ENCODE measurements around the gene ARHGAP21.

The ARHGAP21 gene

GRCh38 chr10:24701447-24701846, 22.2 kb downstream of the ARHGAP21 start:
- no peak for TF ChIP-seq CTCF (conservative IDR thresholded peaks at IDR 0.05; ENCODE audit: low read depth, low read length)
- H3K4me3 ChIP-seq (ENCODE audit: low read length), result no peak overlapping the region
- no peak for DNase-seq (ENCODE audit: low read depth)

- no peak for TF ChIP-seq CTCF (conservative IDR thresholded peaks at IDR 0.05; ENCODE audit: low read depth, low read length)
- no peak for DNase-seq (ENCODE audit: low read depth)
- H3K4me3 ChIP-seq (ENCODE audit: low read length), result no peak overlapping the region
These were observed 22.7 kb downstream of the ARHGAP21 start for GRCh38 chr10:24700948-24701347.

- DNase-seq (ENCODE audit: low read depth), result no peak
- no peak for TF ChIP-seq CTCF (conservative IDR thresholded peaks at IDR 0.05; ENCODE audit: low read depth, low read length)
- H3K4me3 ChIP-seq (ENCODE audit: low read length), result no peak overlapping the region
These were observed 25.4 kb downstream of the ARHGAP21 start for GRCh38 chr10:24698270-24698669.

- H3K4me3 ChIP-seq (ENCODE audit: low read length), result no peak overlapping the region
- DNase-seq (ENCODE audit: low read depth), result no peak
- TF ChIP-seq CTCF (conservative IDR thresholded peaks at IDR 0.05; ENCODE audit: low read depth, low read length), result no peak
These were observed 26.6 kb downstream of the ARHGAP21 start for GRCh38 chr10:24697080-24697479.

GRCh38 chr10:24695452-24695851, 28.2 kb downstream of the ARHGAP21 start:
- no peak for TF ChIP-seq CTCF (conservative IDR thresholded peaks at IDR 0.05; ENCODE audit: low read depth, low read length)
- no peak for DNase-seq (ENCODE audit: low read depth)
- no peak overlapping the region for H3K4me3 ChIP-seq (ENCODE audit: low read length)

GRCh38 chr10:24694086-24694485, 29.6 kb downstream of the ARHGAP21 start:
- TF ChIP-seq CTCF (conservative IDR thresholded peaks at IDR 0.05; ENCODE audit: low read depth, low read length), result no peak
- H3K4me3 ChIP-seq (ENCODE audit: low read length), result no peak overlapping the region
- no peak for DNase-seq (ENCODE audit: low read depth)

GRCh38 chr10:24690961-24691512, 32.6 kb downstream of the ARHGAP21 start:
- no peak for DNase-seq (ENCODE audit: low read depth)
- H3K4me3 ChIP-seq (ENCODE audit: low read length), result no peak overlapping the region
- no peak for TF ChIP-seq CTCF (conservative IDR thresholded peaks at IDR 0.05; ENCODE audit: low read depth, low read length)
